Measurements from ENCODE around the gene SRC. TPM values are rescaled to one million over a fixed set of nuclear protein-coding genes. Genes with fewer than 3 reads are reported as not detected.
"Not testable (repeated sequence)": the region's sequence is repeated elsewhere in the genome, so short reads cannot be mapped to it uniquely, and the experiment has no call there.

The SRC gene
- total RNA-seq, 1 donor from 2014 or later: 128 TPM

DNA sequence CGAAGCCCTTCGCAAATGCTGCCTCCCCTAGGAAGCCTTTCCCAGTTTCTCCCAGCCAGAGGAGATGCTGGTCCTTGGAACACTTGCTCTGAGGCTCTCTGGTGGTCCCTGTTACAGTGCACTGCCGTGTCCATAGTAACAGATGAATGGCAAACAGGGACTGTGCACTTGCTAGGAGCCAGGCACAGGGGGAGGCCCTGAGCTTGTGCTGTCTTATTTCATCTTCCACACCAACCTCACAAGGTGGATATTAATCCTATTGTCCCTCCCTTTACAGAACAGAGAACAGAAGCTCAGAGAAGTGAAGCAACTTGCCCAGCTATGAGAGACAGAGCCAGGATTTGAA, 19.0 kb downstream of the SRC start:
- Mint-ChIP-seq H3K36me3 (ENCODE audit: insufficient read depth) (peaks cover 35% of the 10 kb centered on the region), H3K4me1 (ENCODE audit: low read depth) (no peaks in the 10 kb centered on the region), H3K9me3 (ENCODE audit: low read depth) (peaks cover 3% of the 10 kb centered on the region), H3K4me3 (ENCODE audit: low read depth) (no peak overlapping the region), H3K27me3 (no peaks in the 10 kb centered on the region), H3K27ac (no peak overlapping the region)
- no peak for DNase-seq (ENCODE audit: low spot score, unreplicated experiment)
- TF ChIP-seq, protein P1, sequence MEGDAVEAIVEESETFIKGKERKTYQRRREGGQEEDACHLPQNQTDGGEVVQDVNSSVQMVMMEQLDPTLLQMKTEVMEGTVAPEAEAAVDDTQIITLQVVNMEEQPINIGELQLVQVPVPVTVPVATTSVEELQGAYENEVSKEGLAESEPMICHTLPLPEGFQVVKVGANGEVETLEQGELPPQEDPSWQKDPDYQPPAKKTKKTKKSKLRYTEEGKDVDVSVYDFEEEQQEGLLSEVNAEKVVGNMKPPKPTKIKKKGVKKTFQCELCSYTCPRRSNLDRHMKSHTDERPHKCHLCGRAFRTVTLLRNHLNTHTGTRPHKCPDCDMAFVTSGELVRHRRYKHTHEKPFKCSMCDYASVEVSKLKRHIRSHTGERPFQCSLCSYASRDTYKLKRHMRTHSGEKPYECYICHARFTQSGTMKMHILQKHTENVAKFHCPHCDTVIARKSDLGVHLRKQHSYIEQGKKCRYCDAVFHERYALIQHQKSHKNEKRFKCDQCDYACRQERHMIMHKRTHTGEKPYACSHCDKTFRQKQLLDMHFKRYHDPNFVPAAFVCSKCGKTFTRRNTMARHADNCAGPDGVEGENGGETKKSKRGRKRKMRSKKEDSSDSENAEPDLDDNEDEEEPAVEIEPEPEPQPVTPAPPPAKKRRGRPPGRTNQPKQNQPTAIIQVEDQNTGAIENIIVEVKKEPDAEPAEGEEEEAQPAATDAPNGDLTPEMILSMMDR (IDR thresholded peaks at IDR 0.05; ENCODE audit: unreplicated experiment): no peak

DNA sequence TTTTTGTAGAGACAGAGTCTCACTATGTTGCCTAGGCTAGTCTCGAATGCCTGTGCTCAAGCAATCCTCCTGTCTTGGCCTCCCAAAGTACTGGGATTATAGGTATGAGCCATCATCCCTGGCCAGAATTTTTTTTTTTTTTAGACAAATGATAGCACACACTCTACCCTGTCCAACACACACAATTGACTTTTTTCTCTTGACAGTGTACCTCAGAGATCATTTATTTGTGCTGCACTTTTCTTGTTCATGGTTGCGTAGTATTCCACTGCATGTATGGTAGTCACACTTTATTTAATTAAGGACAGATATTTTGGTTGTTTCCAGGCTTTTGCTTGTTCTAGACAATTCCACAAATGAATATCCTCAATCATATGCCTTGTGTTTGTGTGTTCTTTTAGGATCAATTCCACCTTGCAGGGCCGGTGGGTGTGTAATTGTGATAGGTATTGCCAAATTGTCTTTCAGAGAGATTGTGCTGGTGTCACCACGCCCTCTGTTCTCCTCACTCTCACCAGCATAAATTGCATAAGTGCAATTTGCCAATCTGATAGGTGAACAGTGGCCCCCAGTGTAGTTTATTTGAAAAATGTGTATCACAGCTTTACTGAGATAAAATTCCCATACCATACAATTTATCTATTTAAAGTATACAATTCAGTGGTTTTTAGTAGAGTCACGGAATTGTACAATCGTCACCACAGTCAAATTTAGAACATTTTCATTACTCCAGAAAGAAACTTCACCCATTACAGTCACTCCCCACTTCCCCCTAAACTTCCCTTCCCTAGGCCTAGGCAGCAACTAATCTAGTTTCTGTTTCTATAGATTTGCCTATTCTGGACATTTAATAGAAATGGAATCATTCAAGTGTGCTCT, 20.1 kb downstream of the SRC start:
- Mint-ChIP-seq H3K9me3 (ENCODE audit: low read depth) (peaks cover 3% of the 10 kb centered on the region), H3K4me3 (ENCODE audit: low read depth) (no peak overlapping the region), H3K4me1 (ENCODE audit: low read depth) (no peaks in the 10 kb centered on the region), H3K27me3 (no peaks in the 10 kb centered on the region), H3K36me3 (ENCODE audit: insufficient read depth) (peaks cover 35% of the 10 kb centered on the region), H3K27ac (no peak overlapping the region)
- TF ChIP-seq, protein P1 (IDR thresholded peaks at IDR 0.05; ENCODE audit: unreplicated experiment): no peak
- no peak for DNase-seq (ENCODE audit: low spot score, unreplicated experiment)

DNA sequence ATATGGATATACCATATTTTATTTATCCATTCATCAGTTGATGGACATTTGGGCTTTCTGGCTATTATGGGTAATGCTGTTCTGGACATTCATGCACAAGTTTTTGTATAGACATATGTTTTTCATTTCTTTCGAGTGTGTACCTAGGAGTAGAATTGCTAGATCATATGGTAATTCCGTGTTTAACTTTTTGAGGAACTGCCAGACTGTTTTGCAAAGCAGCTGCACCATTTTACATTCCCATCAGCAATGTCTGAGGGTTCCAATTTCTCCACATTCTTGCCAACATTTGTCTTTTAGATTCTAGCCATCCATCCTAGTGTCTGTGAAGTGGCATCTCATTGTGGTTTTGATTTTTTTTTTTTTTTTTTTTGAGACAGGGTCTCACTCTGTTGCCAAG, 20.8 kb downstream of the SRC start:
- H3K4me1 Mint-ChIP-seq (ENCODE audit: low read depth): no peaks in the 10 kb centered on the region
- H3K36me3 Mint-ChIP-seq (ENCODE audit: insufficient read depth): peaks cover 35% of the 10 kb centered on the region
- H3K27ac Mint-ChIP-seq: no peak overlapping the region
- no peak for DNase-seq (ENCODE audit: low spot score, unreplicated experiment)
- TF ChIP-seq, protein P1 (IDR thresholded peaks at IDR 0.05; ENCODE audit: unreplicated experiment): no peak
- no peak overlapping the region for H3K4me3 Mint-ChIP-seq (ENCODE audit: low read depth)
- no peaks in the 10 kb centered on the region for H3K27me3 Mint-ChIP-seq
- H3K9me3 Mint-ChIP-seq (ENCODE audit: low read depth): peaks cover 3% of the 10 kb centered on the region

DNA sequence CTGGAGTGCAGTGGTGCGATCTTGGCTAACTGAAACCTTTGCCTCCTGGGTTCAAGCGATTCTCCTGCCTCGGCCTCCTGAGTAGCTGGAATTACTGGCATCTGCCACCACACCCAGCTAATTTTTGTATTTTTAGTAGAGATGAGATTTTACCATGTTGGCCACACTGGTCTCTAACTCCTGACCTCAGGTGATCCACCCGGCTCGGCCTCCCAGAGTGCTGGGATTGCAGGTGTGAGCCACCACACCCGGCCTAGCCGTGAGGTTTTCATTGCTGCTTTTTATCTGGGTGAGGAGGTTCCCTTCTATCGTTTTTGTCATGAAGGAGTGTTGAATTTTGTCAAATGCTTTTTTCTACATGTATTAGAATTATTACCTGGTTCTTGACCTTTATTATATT, 23.9 kb downstream of the SRC start:
- Mint-ChIP-seq H3K27ac (no peak overlapping the region), H3K36me3 (ENCODE audit: insufficient read depth) (peaks cover 38% of the 10 kb centered on the region), H3K27me3 (no peaks in the 10 kb centered on the region), H3K4me1 (ENCODE audit: low read depth) (no peaks in the 10 kb centered on the region), H3K4me3 (ENCODE audit: low read depth) (no peak overlapping the region), H3K9me3 (ENCODE audit: low read depth) (peaks cover 3% of the 10 kb centered on the region)
- TF ChIP-seq, protein P1 (IDR thresholded peaks at IDR 0.05; ENCODE audit: unreplicated experiment): no peak
- DNase-seq (ENCODE audit: low spot score, unreplicated experiment): no peak

DNA sequence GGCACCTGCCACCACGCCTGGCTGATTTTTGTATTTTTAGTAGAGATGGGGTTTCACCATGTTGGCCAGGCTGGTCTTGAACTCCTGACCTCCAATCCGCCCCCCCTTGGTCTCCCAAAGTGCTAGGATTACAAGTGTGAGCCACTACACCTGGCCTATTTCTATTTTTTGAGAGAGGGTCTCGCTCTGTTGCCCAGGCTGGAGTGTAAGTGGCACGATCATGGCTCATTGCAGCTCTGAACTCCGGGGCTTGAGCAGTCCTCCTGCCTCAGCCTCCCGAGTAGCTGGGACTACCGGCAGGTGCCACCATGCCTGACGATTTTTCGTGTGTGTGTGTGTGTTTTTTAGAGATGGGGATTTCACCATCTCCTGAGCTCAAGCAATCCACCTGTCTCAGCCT, 25.9 kb downstream of the SRC start:
- Mint-ChIP-seq H3K27ac (peak overlapping the region; percentile 57), H3K36me3 (ENCODE audit: insufficient read depth) (peaks cover 19% of the 10 kb centered on the region)
- H3K27me3 Mint-ChIP-seq; H3K4me3 Mint-ChIP-seq (ENCODE audit: low read depth); DNase-seq (ENCODE audit: low spot score, unreplicated experiment); H3K4me1 Mint-ChIP-seq (ENCODE audit: low read depth); H3K9me3 Mint-ChIP-seq (ENCODE audit: low read depth): not testable (repeated sequence)

DNA sequence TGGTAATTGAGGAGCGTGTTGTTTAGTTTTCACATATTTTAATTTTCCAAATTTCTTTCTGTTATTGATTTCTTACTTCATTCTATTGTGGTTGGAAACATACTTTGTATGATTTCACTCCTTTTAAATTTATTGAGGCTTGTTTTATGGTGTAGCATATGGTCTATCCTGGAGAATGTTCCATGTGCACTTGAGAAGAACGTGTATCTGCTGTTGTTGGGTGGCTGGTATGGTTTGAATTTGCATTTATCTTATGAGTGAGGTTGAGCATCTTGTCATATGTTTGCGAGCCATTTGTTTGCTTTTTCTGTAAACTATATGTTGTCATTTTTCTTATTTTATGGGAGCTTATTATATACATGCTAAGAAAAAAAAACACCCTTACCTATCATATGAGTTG, 26.5 kb downstream of the SRC start:
- peaks cover 20% of the 10 kb centered on the region for H3K36me3 Mint-ChIP-seq (ENCODE audit: insufficient read depth)
- H3K4me1 Mint-ChIP-seq (ENCODE audit: low read depth): peaks cover 1% of the 10 kb centered on the region
- H3K9me3 Mint-ChIP-seq (ENCODE audit: low read depth): no peaks in the 10 kb centered on the region
- DNase-seq (ENCODE audit: low spot score, unreplicated experiment): no peak
- TF ChIP-seq, protein P1 (IDR thresholded peaks at IDR 0.05; ENCODE audit: unreplicated experiment): no peak
- H3K4me3 Mint-ChIP-seq (ENCODE audit: low read depth): no peak overlapping the region
- H3K27me3 Mint-ChIP-seq: no peaks in the 10 kb centered on the region
- no peak overlapping the region for H3K27ac Mint-ChIP-seq
